GM23248 (cell line): ENCODE data around the gene LIME1.

Source experiments
- EZH2 ChIP-seq: fragments of 200-600 bp; sonication (generic); IDR thresholded peaks from 2 replicates; pipeline ENCODE4 v1.6.1; 2018; ENCODE audit warnings: antibody characterized with exemption, mild to moderate bottlenecking; ENCODE audit not compliant: insufficient read depth, poor library complexity, severe bottlenecking
- EZH2phosphoT487 ChIP-seq: fragments of 200-600 bp; sonication (generic); IDR thresholded peaks from 2 replicates; pipeline ENCODE4 v1.6.1; 2018; ENCODE audit warnings: antibody characterized with exemption, moderate library complexity, mild to moderate bottlenecking, low read depth; ENCODE audit not compliant: insufficient read depth

GRCh38 chr20:63693733-63694583 lies 42.5 kb upstream of the LIME1 start:
- TF ChIP-seq EZH2 (no peak), EZH2phosphoT487 (no peak)
